WERI-Rb-1 (cell line): ENCODE data around the gene MITF.

Source experiments
- DNase-seq: peaks from one replicate; pipeline ENCODE4 v3.0.0-alpha.2; 2020
- H3K27ac ChIP-seq: fragments of 250-450 bp; sonication (Bioruptor Pico); 2 replicates; pipeline ENCODE4 v1.5.1; 2020; ENCODE audit warnings: mild to moderate bottlenecking, moderate library complexity
- H3K27me3 ChIP-seq: fragments of 250-450 bp; sonication (Bioruptor Pico); 2 replicates; pipeline ENCODE4 v1.5.1; 2021; ENCODE audit warnings: mild to moderate bottlenecking, low read depth, moderate library complexity; ENCODE audit not compliant: insufficient read depth, severe bottlenecking
- H3K36me3 ChIP-seq: fragments of 250-450 bp; sonication (Bioruptor Pico); 2 replicates; pipeline ENCODE4 v1.5.1; 2020; ENCODE audit warnings: mild to moderate bottlenecking, moderate library complexity
- H3K4me3 ChIP-seq: 2 replicates; pipeline ENCODE4 v1.5.1; 2011; ENCODE audit warnings: low read depth, mild to moderate bottlenecking, control low read depth, low read length
- H3K9me3 ChIP-seq: fragments of 250-450 bp; sonication (Bioruptor Pico); 2 replicates; pipeline ENCODE4 v1.5.1; 2021; ENCODE audit warnings: mild to moderate bottlenecking, moderate library complexity; ENCODE audit not compliant: severe bottlenecking
- TF ChIP-seq, protein P1 (sequence below): IDR thresholded peaks from 2 replicates; pipeline ENCODE4 v1.5.1; 2011; ENCODE audit warnings: low read depth, mild to moderate bottlenecking, control low read depth, inconsistent platforms, low read length

The MITF gene

DNA sequence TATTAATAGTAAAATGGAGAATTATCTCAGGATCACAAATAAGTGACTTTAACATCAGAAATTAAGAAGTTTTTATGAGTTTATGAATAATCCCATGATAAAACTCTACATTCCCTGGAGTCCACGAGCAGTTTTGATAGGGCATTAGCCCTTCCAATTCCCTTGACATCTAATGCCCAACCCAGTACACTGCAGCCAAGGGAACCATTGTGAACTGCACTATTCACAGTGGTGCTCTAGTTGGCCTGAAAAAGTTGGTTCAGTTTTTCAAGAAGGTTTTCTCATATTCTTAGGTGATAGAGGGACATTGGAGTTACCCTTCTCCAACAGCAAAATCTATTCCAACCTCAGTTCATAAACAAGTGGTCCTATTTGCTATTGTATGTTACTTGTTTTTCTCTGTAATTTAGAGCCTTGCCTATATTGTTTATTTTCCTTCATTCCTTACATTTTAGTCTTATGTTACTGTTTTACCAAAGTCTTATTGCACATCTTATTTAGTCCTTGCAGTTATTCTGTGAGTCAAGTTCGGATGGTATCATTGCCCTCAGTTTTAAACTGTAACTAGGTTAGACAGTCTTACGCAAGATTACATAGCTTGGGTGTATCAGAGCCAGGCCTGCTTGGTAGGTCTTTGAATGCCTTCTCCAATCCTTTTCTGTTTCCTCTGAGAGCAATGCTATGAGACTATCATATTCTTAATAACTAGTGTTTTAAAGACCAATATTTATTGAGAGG, 202.3 kb downstream of the MITF start:
- no peaks in the 10 kb centered on the region for H3K9me3 ChIP-seq
- TF ChIP-seq, protein P1, sequence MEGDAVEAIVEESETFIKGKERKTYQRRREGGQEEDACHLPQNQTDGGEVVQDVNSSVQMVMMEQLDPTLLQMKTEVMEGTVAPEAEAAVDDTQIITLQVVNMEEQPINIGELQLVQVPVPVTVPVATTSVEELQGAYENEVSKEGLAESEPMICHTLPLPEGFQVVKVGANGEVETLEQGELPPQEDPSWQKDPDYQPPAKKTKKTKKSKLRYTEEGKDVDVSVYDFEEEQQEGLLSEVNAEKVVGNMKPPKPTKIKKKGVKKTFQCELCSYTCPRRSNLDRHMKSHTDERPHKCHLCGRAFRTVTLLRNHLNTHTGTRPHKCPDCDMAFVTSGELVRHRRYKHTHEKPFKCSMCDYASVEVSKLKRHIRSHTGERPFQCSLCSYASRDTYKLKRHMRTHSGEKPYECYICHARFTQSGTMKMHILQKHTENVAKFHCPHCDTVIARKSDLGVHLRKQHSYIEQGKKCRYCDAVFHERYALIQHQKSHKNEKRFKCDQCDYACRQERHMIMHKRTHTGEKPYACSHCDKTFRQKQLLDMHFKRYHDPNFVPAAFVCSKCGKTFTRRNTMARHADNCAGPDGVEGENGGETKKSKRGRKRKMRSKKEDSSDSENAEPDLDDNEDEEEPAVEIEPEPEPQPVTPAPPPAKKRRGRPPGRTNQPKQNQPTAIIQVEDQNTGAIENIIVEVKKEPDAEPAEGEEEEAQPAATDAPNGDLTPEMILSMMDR, result no peak
- H3K27ac ChIP-seq, result no peak overlapping the region
- H3K36me3 ChIP-seq, result no peaks in the 10 kb centered on the region
- DNase-seq, result no peak
- H3K4me3 ChIP-seq, result no peak overlapping the region
- no peaks in the 10 kb centered on the region for H3K27me3 ChIP-seq

DNA sequence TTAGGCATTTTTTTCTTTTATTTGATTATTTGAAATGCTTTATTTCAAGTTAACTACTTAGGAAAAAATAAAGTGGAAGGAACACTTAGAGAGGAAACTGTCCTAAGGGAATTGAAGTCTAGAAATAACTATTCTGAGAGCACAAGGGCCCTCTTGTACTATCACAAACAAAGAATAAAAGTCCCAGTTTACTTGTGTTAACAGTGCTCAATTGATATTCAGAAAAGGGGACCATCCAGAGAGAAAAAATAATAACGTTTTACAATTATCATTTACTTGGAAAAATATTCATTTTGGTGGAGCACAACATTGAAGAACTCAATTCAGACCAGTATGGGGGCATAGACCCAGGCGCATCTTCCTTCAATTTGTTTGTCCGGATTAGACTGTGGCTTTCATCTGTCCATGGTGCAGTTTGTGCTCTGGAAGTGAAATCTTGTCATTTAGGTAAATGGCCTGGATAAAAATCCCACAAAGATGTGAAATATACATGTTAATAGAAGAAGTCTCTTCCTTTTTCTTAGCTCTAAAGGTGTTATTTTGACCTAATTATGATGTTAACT, 205.7 kb downstream of the MITF start:
- no peaks in the 10 kb centered on the region for H3K36me3 ChIP-seq
- H3K9me3 ChIP-seq, result no peaks in the 10 kb centered on the region
- H3K27ac ChIP-seq, result no peak overlapping the region
- no peak overlapping the region for H3K4me3 ChIP-seq
- no peak for DNase-seq
- TF ChIP-seq, protein P1, result no peak
- H3K27me3 ChIP-seq, result peaks cover 2% of the 10 kb centered on the region

DNA sequence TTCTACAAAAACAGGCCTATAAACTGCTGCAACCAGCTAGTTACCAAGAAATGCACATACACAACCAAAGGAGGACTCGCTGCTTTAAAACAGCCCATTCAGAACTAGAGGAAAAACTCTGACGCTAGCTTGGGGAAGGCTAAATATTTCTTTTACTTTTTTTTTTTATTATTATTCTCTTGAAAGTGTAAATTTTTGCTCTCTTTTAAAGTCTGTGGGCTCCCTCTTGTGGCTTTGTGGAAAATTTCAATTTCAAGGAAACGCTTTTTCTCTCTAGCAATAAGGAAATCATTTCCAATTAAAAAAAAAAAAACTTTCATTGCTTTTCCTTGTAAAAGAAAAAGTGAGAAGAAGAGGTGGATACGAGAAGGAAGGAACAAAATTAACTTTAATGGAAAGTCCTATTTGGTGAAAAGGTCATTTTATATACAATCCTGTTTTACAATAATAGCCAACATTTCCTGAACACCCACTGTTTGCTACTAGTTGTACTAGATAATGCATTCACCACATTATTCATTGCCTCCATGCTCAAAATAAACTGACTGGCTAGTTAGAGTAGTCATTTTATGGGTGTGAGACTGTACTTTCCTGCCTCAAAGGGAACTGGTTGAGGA, 209.1 kb downstream of the MITF start:
- H3K4me3 ChIP-seq, result no peak overlapping the region
- TF ChIP-seq, protein P1, result no peak
- H3K27me3 ChIP-seq, result peaks cover 2% of the 10 kb centered on the region
- no peak for DNase-seq
- H3K9me3 ChIP-seq, result no peaks in the 10 kb centered on the region
- H3K27ac ChIP-seq, result no peak overlapping the region
- no peaks in the 10 kb centered on the region for H3K36me3 ChIP-seq

DNA sequence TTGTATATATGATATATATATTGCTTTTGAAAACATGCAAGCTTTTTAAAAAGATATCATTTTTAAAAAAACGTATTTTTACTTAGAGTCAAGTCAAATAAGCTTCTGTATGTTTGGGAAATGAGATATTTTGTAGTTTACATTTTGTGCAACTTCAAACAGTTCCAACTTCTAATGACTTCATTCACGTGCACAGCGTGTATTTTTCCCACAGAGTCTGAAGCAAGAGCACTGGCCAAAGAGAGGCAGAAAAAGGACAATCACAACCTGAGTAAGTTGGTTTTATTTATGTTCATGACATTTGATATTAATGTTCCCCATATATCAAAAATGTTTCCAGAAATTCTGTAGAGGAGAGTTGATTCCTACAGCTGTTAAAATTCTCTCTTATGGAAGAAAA, 212.4 kb downstream of the MITF start:
- H3K36me3 ChIP-seq, result no peaks in the 10 kb centered on the region
- no peak for DNase-seq
- no peaks in the 10 kb centered on the region for H3K9me3 ChIP-seq
- no peak overlapping the region for H3K4me3 ChIP-seq
- TF ChIP-seq, protein P1, result no peak
- peaks cover 2% of the 10 kb centered on the region for H3K27me3 ChIP-seq
- H3K27ac ChIP-seq, result no peak overlapping the region

DNA sequence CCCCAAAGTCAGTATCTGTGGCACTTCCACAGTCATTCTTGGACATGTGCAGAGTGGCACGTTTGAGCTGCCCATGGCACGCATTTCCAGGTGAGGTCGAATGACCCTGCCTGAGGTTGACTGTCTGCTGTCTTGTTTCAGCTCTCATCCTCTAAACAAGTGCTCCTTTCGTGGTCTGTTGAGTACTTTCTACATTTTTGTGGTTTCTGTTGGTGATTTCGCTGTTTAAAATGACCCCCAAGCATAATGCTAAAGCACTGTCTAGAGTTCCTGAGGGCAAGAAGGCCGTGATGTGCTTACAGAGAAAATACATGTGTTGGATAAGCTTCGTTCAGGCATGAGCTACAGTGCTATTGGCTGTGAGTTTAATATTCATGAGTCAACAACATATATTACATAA, 220.3 kb downstream of the MITF start:
- DNase-seq, result no peak
- H3K27me3 ChIP-seq, result no peaks in the 10 kb centered on the region
- H3K4me3 ChIP-seq, result no peak overlapping the region
- H3K36me3 ChIP-seq, result no peaks in the 10 kb centered on the region
- TF ChIP-seq, protein P1, result no peak
- no peaks in the 10 kb centered on the region for H3K9me3 ChIP-seq
- H3K27ac ChIP-seq, result no peak overlapping the region
